GM10847 (cell line): ENCODE data around the gene DCDC1.

Experiments used
- POLR2A ChIP-seq: IDR thresholded peaks from 2 replicates; pipeline ENCODE4 v1.6.1; 2011; ENCODE audit not compliant: insufficient read length; ENCODE audit errors: extremely low read depth

The DCDC1 gene

GRCh38 chr11:31173926-31174680 lies 195.4 kb downstream of the DCDC1 start:
- no peak for TF ChIP-seq POLR2A

DNA sequence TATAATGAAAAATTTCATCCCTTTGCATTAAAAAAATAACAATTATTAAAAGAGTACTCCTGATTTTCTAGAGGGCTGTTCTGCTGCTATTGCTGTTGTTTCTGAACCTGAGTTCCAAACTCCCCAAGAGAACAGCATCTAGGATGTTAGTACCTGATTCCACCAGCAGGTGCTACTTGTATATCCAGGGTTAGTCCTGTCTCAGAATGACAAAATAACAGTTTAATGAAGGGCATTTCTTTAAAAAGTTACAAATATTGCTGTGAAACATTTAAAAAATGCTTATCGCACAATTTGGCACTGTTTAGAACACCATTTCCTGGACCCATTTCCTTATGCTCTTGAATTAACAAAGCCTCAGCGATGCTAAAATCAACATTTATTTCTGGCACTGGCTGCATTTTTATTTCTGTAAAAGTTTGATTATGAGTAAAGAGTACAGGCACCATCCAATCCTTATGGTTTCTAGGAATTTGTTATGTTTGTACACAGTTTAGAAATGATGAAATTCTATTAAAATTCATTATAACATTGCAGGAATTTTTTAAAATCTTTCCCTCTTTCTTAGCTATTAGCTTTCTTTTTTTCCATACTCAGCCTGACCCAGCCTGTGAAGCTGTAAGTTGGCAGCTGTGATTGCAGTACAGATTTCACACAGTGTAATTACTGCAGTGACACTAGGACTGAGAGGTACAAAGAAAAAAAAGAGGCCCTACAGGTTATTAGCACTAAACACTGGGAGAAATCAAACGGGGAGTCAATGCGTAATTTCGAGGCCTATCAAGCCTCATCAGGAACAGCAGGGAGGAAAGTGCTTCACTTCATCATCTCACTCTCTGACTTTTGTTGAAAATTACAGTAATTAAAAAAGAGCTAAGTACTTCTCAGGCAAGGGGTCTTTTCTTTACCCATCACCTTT lies 208.8 kb downstream of the DCDC1 start:
- TF ChIP-seq POLR2A: no peak

- no peak for TF ChIP-seq POLR2A
These were observed 218.7 kb downstream of the DCDC1 start for GRCh38 chr11:31150841-31151240.

DNA sequence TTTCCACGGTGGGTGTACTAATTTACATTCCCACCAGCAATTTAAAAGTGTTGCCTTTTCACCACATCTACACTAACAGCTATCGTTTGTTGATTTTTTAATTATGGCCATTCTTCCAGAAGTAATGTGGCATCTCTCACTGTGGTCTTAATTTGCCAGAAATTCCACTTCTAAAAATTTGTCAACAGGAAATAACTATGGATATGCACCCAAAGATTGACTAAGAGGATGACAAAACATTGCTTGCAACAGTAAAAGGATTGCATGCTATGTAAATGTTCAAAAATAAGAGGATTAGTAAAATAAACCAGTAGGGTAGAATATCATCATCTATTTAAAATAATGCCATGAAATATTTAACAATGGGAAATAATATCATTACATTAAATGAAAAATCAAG lies 219.5 kb downstream of the DCDC1 start:
- TF ChIP-seq POLR2A: no peak

DNA sequence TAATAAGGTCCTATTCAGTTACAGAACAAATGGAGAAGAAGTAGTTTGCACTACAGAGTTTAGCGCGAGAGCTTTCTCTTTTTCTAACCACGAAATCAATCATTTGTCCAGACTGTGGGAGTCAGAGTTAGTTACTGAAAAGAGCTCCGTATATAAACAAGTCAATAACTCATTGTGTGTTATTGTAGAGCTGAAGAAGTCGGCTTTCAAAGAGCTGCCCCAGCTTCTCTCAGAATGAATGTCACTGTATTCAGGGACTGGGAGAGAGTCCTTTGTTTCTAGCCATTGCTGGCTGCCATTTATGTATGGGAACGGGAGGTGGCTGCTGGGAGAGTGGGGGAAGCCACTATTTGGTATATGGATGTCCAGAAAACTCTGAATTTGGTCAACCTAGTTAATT lies 227.8 kb downstream of the DCDC1 start:
- TF ChIP-seq POLR2A: no peak

DNA sequence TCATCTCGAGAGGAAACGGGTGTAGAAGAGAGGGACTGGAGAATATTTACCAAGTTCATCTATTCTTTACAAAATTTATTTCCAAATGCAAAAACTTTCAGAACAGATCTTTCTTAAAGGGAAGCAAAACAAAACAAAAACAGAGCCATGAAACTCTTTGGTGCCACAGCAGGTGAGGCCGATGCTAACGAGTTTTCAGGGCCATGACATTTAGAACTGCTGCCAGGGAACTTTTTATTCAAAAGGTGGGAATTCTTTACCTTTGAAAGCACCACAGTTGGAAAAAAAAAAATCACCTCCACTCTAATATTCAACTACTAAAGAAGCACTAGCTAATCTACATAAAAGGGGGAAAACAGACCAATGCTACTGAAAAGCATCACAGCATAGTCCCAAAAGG lies 230.1 kb downstream of the DCDC1 start:
- no peak for TF ChIP-seq POLR2A

GRCh38 chr11:31132531-31133421 lies 236.8 kb downstream of the DCDC1 start:
- no peak for TF ChIP-seq POLR2A

- TF ChIP-seq POLR2A: no peak
These were observed 237.8 kb downstream of the DCDC1 start for GRCh38 chr11:31131760-31132159.

GRCh38 chr11:31127290-31127689 lies 242.2 kb downstream of the DCDC1 start:
- TF ChIP-seq POLR2A: no peak

DNA sequence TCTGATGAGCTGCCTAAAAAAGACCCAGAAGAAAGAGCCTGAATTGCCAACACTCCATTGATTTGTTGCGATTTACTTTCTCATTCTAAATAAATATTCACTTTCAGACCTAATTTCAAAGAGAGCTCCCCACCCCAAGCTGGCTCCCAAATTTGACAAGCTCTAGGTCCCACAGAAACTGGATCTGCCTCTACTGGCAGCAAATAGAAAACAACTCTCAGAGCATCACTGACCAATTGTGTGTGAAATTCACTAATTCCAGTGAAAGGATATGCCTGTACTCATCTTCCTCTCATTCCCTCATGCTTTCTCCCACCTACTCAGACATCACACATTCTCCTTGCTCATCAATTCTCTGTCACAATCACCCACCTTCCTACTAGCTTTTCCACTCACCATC lies 249.1 kb downstream of the DCDC1 start:
- TF ChIP-seq POLR2A: no peak

DNA sequence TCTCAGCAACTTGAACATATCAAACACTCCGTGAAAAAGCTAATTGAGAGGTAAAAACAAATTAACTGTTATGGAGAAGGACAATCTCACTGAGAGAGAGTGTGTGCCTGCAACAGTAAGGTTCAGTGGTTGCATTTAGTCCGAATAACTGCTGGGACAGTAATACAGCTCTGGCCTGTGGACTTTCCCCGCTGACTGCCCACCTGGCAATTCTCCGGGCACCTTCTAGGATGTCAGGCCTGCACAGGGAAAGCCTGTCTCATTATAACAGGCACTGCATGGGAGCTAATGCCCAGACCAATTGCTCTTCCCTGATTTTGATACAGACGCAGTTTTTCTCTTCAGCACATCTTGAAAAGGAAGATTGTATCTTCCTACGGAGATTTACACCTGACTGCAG lies 251.0 kb downstream of the DCDC1 start:
- no peak for TF ChIP-seq POLR2A

DNA sequence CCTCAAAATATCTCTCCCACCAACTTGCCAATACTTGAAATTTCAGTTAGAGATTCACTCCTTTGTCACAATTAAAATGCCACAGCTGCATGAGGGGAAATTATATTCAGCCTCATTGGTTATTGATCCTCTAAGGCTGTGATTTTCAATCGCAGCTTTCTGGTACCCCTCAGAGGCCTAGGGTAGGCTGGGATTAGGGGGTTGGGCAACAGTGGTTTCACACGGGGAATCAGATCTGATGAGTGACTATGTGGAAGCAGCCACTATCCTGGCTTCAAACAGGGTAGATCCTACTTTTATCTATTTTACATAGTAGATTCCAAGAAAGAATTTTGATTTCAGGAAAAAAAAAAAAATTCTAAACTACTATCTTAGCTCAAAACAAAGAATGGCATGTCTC lies 252.5 kb downstream of the DCDC1 start:
- no peak for TF ChIP-seq POLR2A

DNA sequence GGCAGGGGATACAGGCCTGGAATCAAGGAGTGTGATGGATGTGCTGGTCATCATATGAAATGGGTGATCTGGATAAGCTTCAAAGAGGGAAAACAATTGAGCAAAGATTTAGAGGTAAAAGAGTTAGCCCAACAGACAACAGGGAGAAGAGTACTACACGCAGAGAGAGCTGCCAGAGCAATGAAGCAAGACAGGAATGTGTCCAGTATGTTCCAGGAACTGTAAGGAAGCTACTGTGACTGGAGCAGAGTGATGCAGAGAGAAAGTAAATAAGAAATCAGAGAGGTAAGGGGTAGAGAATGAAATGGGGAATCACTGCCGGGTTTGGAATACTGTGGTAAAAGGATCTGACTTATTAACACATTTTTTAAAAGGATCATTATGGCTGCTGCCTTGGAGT lies 255.1 kb downstream of the DCDC1 start:
- TF ChIP-seq POLR2A: no peak

DNA sequence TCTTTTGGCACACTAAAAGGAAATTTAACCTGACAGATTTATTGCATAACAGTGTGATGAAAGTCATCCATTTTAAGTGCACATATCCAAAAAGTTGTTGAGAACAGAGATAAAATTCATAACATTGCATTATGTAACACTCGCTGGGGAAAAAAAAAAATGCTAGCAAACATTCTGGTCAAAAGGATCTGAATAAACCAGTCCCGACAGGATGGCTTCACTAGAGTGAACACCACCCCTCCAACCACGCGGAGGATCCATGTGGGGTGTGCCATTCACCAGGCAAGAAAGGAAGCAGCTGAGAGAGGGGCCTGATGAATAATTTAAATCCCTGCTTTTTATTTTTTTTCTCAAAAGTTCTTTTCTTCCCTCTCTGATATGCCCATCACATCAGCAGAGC lies 258.7 kb downstream of the DCDC1 start:
- TF ChIP-seq POLR2A: no peak

DNA sequence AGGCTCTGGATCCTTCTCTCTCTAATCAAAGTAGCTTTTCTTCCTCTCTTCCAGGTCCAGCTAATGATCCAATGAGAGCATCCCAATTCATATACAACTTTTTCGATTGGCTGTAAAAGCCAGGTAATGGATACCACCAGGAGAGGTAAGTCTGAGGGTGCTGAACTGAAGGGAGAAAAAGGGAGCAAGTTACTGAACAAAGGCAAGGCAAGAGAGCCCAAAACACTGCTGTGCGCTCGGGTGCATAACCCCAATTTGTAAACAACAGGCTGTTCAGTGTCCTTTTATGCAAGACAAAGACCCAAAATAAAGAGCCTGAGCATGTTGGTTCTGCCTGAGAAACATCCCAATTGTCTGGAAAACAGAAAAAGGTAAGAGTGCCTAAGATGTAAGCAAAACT lies 260.1 kb downstream of the DCDC1 start:
- no peak for TF ChIP-seq POLR2A
